ENCODE measurements around the gene MACROD2.
"Not testable (repeated sequence)": the region's sequence is repeated elsewhere in the genome, so short reads cannot be mapped to it uniquely, and the experiment has no call there.

MACROD2 gene

GRCh38 chr20:14193885-14194284 is 198.6 kb downstream of the MACROD2 start:
- no peak for DNase-seq

GRCh38 chr20:14197097-14197496 is 201.8 kb downstream of the MACROD2 start:
- DNase-seq: no peak

GRCh38 chr20:14198416-14198815 is 203.1 kb downstream of the MACROD2 start:
- no peak for DNase-seq

GRCh38 chr20:14199111-14199510 is 203.8 kb downstream of the MACROD2 start:
- no peak for DNase-seq

GRCh38 chr20:14203657-14204056 is 208.3 kb downstream of the MACROD2 start:
- no peak for DNase-seq

- no peak for DNase-seq
Measured at GRCh38 chr20:14207591-14207990, 212.3 kb downstream of the MACROD2 start.

- DNase-seq: no peak
Measured at GRCh38 chr20:14208956-14209355, 213.6 kb downstream of the MACROD2 start.

GRCh38 chr20:14210146-14210545 is 214.8 kb downstream of the MACROD2 start:
- no peak for DNase-seq

GRCh38 chr20:14214046-14214445 is 218.7 kb downstream of the MACROD2 start:
- DNase-seq: no peak

GRCh38 chr20:14215880-14216279 is 220.6 kb downstream of the MACROD2 start:
- DNase-seq: not testable (repeated sequence)

GRCh38 chr20:14219801-14220461 is 224.6 kb downstream of the MACROD2 start:
- DNase-seq: no peak

GRCh38 chr20:14220986-14221385 is 225.7 kb downstream of the MACROD2 start:
- no peak for DNase-seq

- DNase-seq: no peak
Measured at GRCh38 chr20:14223806-14224205, 228.5 kb downstream of the MACROD2 start.

- DNase-seq: not testable (repeated sequence)
Measured at GRCh38 chr20:14226051-14227049, 231.0 kb downstream of the MACROD2 start.

GRCh38 chr20:14232650-14233049 is 237.3 kb downstream of the MACROD2 start:
- no peak for DNase-seq

GRCh38 chr20:14234666-14235295 is 239.5 kb downstream of the MACROD2 start:
- DNase-seq: no peak

GRCh38 chr20:14235355-14235754 is 240.0 kb downstream of the MACROD2 start:
- no peak for DNase-seq

- DNase-seq: no peak
Measured at GRCh38 chr20:14245368-14245970, 250.2 kb downstream of the MACROD2 start.

GRCh38 chr20:14259689-14260088 is 264.4 kb downstream of the MACROD2 start:
- no peak for DNase-seq

GRCh38 chr20:14260367-14260766 is 265.1 kb downstream of the MACROD2 start:
- DNase-seq: no peak

GRCh38 chr20:14264869-14265268 is 269.6 kb downstream of the MACROD2 start:
- no peak for DNase-seq

- no peak for DNase-seq
Measured at GRCh38 chr20:14266246-14266645, 270.9 kb downstream of the MACROD2 start.

GRCh38 chr20:14270751-14271150 is 275.4 kb downstream of the MACROD2 start:
- DNase-seq: not testable (repeated sequence)

All from hippocampal formation (tissue), 2 donors.